Measurements from ENCODE around the gene EP400. TPM values are rescaled to one million over a fixed set of nuclear protein-coding genes. Genes with fewer than 3 reads are reported as not detected.
"Not testable (repeated sequence)": the region's sequence is repeated elsewhere in the genome, so short reads cannot be mapped to it uniquely, and the experiment has no call there.

Gene EP400
- total RNA-seq, 4 donors from 2014 or later: 12.6 to 28.0 (median 22.8) TPM

GRCh38 chr12:131959116-131959515, 9.4 kb downstream of the EP400 start:
- peaks cover 0 to 26% of the 10 kb centered on the region in 2 donors for H3K36me3 ChIP-seq
- no peak overlapping the region for H3K4me3 ChIP-seq
- no peak for TF ChIP-seq POLR2AphosphoS5 (IDR thresholded peaks at IDR 0.05)
- no peak for TF ChIP-seq EP300 (IDR thresholded peaks at IDR 0.05)
- no peak for TF ChIP-seq CTCF (IDR thresholded peaks at IDR 0.05)
- no peak for TF ChIP-seq POLR2A (IDR thresholded peaks at IDR 0.05)
- peaks cover 0 to 61% (median 13%) of the 10 kb centered on the region in 3 donors for H3K4me1 ChIP-seq
- WGBS, 2 donors (ENCODE audit: low coverage in 1 of 2): 73% methylated on average over 3 of the region's 4 CpGs; no CpG with 5 or more reads in 1 of the 2 donors
- H3K9me3 ChIP-seq: no peaks in the 10 kb centered on the region
- ATAC-seq: no peak
- H3K27me3 ChIP-seq: no peaks in the 10 kb centered on the region
- no peak overlapping the region for H3K27ac ChIP-seq

GRCh38 chr12:131959641-131960589, 10.2 kb downstream of the EP400 start:
- Histone ChIP-seq H3K27me3 (no peaks in the 10 kb centered on the region), H3K4me3 (no peak overlapping the region), H3K36me3 (peaks cover 0 to 26% of the 10 kb centered on the region in 2 donors), H3K4me1 (peaks cover 0 to 61% (median 13%) of the 10 kb centered on the region in 3 donors), H3K27ac (no peak overlapping the region), H3K9me3 (no peaks in the 10 kb centered on the region)
- WGBS, 2 donors (ENCODE audit: low coverage in 1 of 2): 55 to 93% methylated on average over 3 to 5 of the region's 16 CpGs
- TF ChIP-seq POLR2A (IDR thresholded peaks at IDR 0.05) (no peak), CTCF (IDR thresholded peaks at IDR 0.05) (no peak)
- ATAC-seq: no peak

GRCh38 chr12:131960590-131961325, 11.0 kb downstream of the EP400 start:
- 97% methylated on average over 5 of the region's 30 CpGs; no CpG with 5 or more reads in 1 of the 2 donors for WGBS, 2 donors (ENCODE audit: low coverage in 1 of 2)
- not testable (repeated sequence) for ATAC-seq, H3K27me3 ChIP-seq, H3K4me3 ChIP-seq, H3K27ac ChIP-seq, H3K9me3 ChIP-seq
- Histone ChIP-seq H3K36me3 (peaks cover 0 to 26% of the 10 kb centered on the region in 2 donors), H3K4me1 (peaks cover 0 to 62% (median 12%) of the 10 kb centered on the region in 3 donors)

- not testable (repeated sequence) for ATAC-seq, H3K27ac ChIP-seq
- peaks cover 0 to 26% of the 10 kb centered on the region in 2 donors for H3K36me3 ChIP-seq
These were observed 11.6 kb downstream of the EP400 start for GRCh38 chr12:131961328-131961727.

GRCh38 chr12:131962069-131962468, 12.3 kb downstream of the EP400 start:
- H3K4me1 ChIP-seq: peaks cover 0 to 57% (median 5%) of the 10 kb centered on the region in 3 donors
- ATAC-seq: no peak
- peaks cover 0 to 26% of the 10 kb centered on the region in 2 donors for H3K36me3 ChIP-seq
- H3K27me3 ChIP-seq: no peaks in the 10 kb centered on the region
- H3K27ac ChIP-seq: no peak overlapping the region
- 17 to 83% methylated on average over 1 to 8 of the region's 8 CpGs for WGBS, 2 donors (ENCODE audit: low coverage in 1 of 2)
- H3K4me3 ChIP-seq: no peak overlapping the region
- H3K9me3 ChIP-seq: no peaks in the 10 kb centered on the region
- TF ChIP-seq POLR2A (IDR thresholded peaks at IDR 0.05) (no peak), EP300 (IDR thresholded peaks at IDR 0.05) (no peak)

More at GRCh38 chr12:131961328-131961727, 11.6 kb downstream of the EP400 start:
- not testable (repeated sequence) for H3K9me3 ChIP-seq, H3K27me3 ChIP-seq, H3K4me3 ChIP-seq
- H3K4me1 ChIP-seq: peaks cover 0 to 62% (median 7%) of the 10 kb centered on the region in 3 donors
- WGBS, 2 donors (ENCODE audit: low coverage in 1 of 2): no CpG with 5 or more reads among the region's 20 CpGs

GRCh38 chr12:131963381-131963780, 13.6 kb downstream of the EP400 start:
- TF ChIP-seq POLR2AphosphoS5 (IDR thresholded peaks at IDR 0.05) (no peak), POLR2A (IDR thresholded peaks at IDR 0.05) (no peak), EP300 (IDR thresholded peaks at IDR 0.05) (no peak), CTCF (IDR thresholded peaks at IDR 0.05) (no peak)
- Histone ChIP-seq H3K4me3 (no peak overlapping the region), H3K36me3 (peaks cover 0 to 26% of the 10 kb centered on the region in 2 donors), H3K27ac (no peak overlapping the region), H3K27me3 (no peaks in the 10 kb centered on the region), H3K9me3 (no peaks in the 10 kb centered on the region), H3K4me1 (peaks cover 0 to 47% (median 5%) of the 10 kb centered on the region in 3 donors)
- ATAC-seq: no peak
- WGBS, 2 donors (ENCODE audit: low coverage in 1 of 2): 77 to 86% methylated on average over 3 to 4 of the region's 4 CpGs

All from gastroesophageal sphincter (tissue), 4 donors.